OCI-LY3 (cell line): Measurements from ENCODE around the gene GSE1.

Experiments
- H2AFZ ChIP-seq: fragments of 200-600, 300-600 bp; shearing (Covaris generic); 2 replicates; pipeline ENCODE4 v1.6.0; 2014; ENCODE audit warnings: antibody characterized with exemption, low read depth, low read length
- H3K27ac ChIP-seq: fragments of 200-600, 300-600 bp; sonication (generic); 2 replicates; pipeline ENCODE4 v1.5.1; 2014; ENCODE audit warnings: mild to moderate bottlenecking, low read length, moderate library complexity, mixed read lengths
- H3K27me3 ChIP-seq: fragments of 200-600, 300-600 bp; sonication (generic); 2 replicates; pipeline ENCODE4 v1.6.1; 2014; ENCODE audit warnings: low read depth, low read length, mixed read lengths
- H3K36me3 ChIP-seq: fragments of 200-600, 300-600 bp; sonication (generic); replicated peaks from 2 replicates; pipeline ENCODE3; 2014; ENCODE audit warnings: low read depth, low read length, mixed read lengths
- H3K4me1 ChIP-seq: fragments of 300-600, 200-600 bp; sonication (generic); 2 replicates; pipeline ENCODE4 v1.6.1; 2014; ENCODE audit warnings: low read length, mixed read lengths
- H3K4me2 ChIP-seq: fragments of 200-600, 300-600 bp; sonication (generic); 2 replicates; pipeline ENCODE4 v1.6.1; 2014; ENCODE audit warnings: low read length, mixed read lengths
- H3K4me3 ChIP-seq: fragments of 300-600, 200-600 bp; sonication (generic); 2 replicates; pipeline ENCODE4 v1.5.1; 2014; ENCODE audit warnings: antibody characterized with exemption, mild to moderate bottlenecking, low read length, moderate library complexity
- H3K79me2 ChIP-seq: fragments of 300-600, 200-600 bp; shearing (Covaris generic); 2 replicates; pipeline ENCODE4 v1.6.1; 2014; ENCODE audit warnings: mild to moderate bottlenecking, low read length, mixed read lengths
- H3K9ac ChIP-seq: fragments of 300-600, 200-600 bp; shearing (Covaris generic); 2 replicates; pipeline ENCODE4 v1.6.0; 2014; ENCODE audit warnings: mild to moderate bottlenecking, low read length, moderate library complexity
- H3K9me3 ChIP-seq: fragments of 200-600, 300-600 bp; shearing (Covaris generic); 2 replicates; pipeline ENCODE4 v1.6.1; 2014; ENCODE audit warnings: low read length, mixed read lengths; ENCODE audit not compliant: insufficient read depth
- H4K20me1 ChIP-seq: fragments of 200-600, 300-600 bp; sonication (generic); 2 replicates; pipeline ENCODE4 v1.6.1; 2016; ENCODE audit warnings: low read length, mixed read lengths; ENCODE audit not compliant: insufficient read depth
- EZH2phosphoT487 ChIP-seq: fragments of 200-600 bp; shearing (Covaris generic); IDR thresholded peaks from 2 replicates; pipeline ENCODE4 v1.6.1; 2018; ENCODE audit warnings: antibody characterized with exemption, mixed run types, low read depth
- TF ChIP-seq, protein P1 (sequence below): fragments of 200-600, 300-600 bp; sonication (generic); IDR thresholded peaks from 2 replicates; pipeline ENCODE4 v1.5.1; 2014; ENCODE audit warnings: antibody characterized with exemption, low read length, low read depth

Gene GSE1

DNA sequence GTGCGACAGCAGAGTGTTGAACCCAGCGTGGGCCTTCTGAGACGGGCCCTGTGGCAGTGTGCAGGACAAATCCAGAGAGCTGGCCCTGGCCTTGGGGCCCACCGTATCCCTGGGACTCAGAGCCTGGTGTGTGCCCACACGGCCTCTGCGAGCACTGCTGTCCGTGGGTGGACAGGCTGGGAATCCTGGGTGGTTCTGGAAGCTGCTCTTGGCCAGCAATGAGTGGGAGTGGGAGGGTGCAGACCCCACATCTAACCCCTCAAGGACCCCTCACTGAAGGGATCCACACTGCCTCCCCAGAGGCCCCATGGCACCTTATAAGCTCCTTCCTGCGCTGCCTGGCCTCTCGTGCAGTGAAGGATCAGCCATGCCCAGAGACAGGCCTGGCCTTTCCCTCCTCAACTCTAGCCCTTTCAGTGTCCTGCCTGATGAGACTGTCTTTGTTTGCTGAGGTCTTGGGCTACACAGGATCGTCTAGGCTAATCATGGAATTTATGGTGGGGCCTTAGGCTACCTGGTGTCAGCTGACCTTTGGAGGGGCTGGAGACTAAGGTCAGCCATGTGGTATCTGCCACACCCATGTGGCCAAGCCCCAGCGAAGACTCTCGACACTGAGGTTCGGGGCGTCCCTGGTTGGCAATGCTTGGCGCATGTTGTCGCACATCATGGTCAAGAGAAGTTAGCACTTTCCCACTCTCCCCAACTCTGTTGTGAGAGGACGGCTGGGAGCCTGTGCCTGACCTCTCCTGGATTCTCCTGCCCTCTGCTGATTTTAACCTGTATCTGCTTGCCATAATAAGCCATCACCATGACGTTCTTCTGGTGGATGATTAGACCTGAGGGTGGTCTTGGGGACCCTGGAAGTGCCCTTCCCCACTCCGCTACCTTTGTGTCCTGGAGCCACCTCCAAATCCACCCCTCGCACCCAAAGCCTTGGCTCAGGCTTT is 92.1 kb downstream of the GSE1 start:
- TF ChIP-seq, protein P1, sequence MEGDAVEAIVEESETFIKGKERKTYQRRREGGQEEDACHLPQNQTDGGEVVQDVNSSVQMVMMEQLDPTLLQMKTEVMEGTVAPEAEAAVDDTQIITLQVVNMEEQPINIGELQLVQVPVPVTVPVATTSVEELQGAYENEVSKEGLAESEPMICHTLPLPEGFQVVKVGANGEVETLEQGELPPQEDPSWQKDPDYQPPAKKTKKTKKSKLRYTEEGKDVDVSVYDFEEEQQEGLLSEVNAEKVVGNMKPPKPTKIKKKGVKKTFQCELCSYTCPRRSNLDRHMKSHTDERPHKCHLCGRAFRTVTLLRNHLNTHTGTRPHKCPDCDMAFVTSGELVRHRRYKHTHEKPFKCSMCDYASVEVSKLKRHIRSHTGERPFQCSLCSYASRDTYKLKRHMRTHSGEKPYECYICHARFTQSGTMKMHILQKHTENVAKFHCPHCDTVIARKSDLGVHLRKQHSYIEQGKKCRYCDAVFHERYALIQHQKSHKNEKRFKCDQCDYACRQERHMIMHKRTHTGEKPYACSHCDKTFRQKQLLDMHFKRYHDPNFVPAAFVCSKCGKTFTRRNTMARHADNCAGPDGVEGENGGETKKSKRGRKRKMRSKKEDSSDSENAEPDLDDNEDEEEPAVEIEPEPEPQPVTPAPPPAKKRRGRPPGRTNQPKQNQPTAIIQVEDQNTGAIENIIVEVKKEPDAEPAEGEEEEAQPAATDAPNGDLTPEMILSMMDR: no peak
- no peak for TF ChIP-seq EZH2phosphoT487
- H3K79me2 ChIP-seq: no peaks in the 10 kb centered on the region
- H3K36me3 ChIP-seq: no peaks in the 10 kb centered on the region
- no peak overlapping the region for H3K4me2 ChIP-seq
- no peaks in the 10 kb centered on the region for H4K20me1 ChIP-seq
- H3K27me3 ChIP-seq: peaks cover 6% of the 10 kb centered on the region; the same call in 1 of the 2 replicates
- no peaks in the 10 kb centered on the region for H3K9me3 ChIP-seq
- no peak overlapping the region for H3K27ac ChIP-seq
- H3K9ac ChIP-seq: no peak overlapping the region
- no peak overlapping the region for H2AFZ ChIP-seq
- H3K4me3 ChIP-seq: no peak overlapping the region
- no peaks in the 10 kb centered on the region for H3K4me1 ChIP-seq

DNA sequence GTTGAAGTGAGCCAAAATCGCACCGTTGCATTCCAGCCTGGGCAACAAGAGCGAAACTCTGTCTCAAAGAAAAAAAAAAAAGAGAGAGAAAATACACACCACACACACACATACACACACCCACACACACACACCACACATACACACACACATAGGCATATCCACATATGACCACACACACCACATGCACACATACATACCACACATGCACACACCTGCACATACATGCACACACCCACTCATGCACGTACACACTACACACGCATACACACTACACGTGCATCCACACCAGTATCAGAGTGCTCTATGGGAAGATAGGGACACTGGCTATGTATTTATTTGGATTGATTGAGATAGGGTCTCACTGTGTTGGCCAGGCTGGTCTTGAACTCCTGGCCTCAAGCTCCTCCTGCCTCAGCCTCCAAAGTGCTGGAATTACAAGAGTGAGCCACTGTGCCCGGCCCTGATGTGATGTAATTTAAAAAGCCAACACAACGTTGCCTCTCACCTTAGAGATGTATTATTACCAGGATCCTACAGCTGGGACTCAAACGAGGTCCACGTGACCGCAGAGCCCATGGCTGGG is 93.4 kb downstream of the GSE1 start:
- Histone ChIP-seq H3K9me3 (no peaks in the 10 kb centered on the region), H2AFZ (no peak overlapping the region), H3K27ac (no peak overlapping the region), H3K4me2 (no peak overlapping the region), H3K79me2 (no peaks in the 10 kb centered on the region), H3K27me3 (peaks cover 4% of the 10 kb centered on the region; the same call in 1 of the 2 replicates), H3K36me3 (no peaks in the 10 kb centered on the region), H4K20me1 (no peaks in the 10 kb centered on the region), H3K4me3 (no peak overlapping the region), H3K9ac (no peak overlapping the region), H3K4me1 (no peaks in the 10 kb centered on the region)
- TF ChIP-seq EZH2phosphoT487: no peak
- TF ChIP-seq, protein P1: no peak

DNA sequence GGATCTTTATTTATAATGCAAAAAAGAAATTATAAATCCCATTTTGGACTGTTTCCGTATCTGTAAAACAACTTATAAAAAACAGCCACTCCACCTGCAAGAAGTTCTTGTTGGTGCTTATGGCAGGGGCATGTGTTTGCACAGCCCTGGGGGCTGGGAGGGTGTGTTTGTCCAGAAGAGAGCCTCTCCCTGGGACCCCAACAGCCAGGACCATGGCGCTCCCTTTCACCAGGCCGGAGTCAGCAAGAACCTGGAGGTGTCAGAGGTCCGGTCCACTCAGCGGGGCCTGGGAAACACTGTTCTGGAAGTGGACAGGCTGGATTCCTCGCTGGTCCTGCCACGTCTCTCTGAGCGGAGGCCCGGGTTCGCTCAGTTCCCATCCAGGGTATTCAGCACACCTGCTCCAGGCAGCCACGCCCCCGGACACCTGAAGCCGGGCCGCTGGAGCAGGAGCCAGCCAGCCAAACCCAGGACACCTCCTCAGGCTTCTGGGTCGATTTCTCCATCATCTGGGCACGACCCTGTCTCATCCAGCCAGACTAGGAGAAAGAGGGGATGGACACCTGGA is 94.5 kb downstream of the GSE1 start:
- no peak overlapping the region for H2AFZ ChIP-seq
- TF ChIP-seq, protein P1: no peak
- TF ChIP-seq EZH2phosphoT487: no peak

DNA sequence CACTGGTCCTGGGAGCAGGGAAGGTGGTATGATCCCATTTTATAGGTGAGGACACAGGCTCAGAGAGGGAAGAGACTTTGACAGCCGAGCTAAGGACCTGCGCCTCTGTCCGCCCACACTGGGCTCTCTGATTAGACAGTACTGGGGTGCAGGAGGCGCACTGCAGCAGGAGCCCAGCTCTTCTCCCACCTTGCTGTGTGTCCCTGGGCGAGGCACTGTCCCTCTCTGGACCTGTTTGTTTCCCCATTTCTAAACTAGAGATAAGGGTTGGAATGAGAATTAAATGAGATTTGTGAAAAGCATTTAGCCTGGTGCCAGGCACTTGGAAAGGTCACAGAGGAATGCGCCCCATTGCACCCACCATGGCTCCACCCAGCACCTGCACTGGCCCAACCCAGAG is 95.2 kb downstream of the GSE1 start:
- Histone ChIP-seq H3K4me2 (no peak overlapping the region), H3K4me3 (no peak overlapping the region), H3K27ac (no peak overlapping the region), H3K9me3 (no peaks in the 10 kb centered on the region), H3K36me3 (no peaks in the 10 kb centered on the region), H4K20me1 (no peaks in the 10 kb centered on the region), H3K9ac (no peak overlapping the region), H2AFZ (no peak overlapping the region), H3K27me3 (peaks cover 9% of the 10 kb centered on the region; the same call in 1 of the 2 replicates), H3K79me2 (no peaks in the 10 kb centered on the region), H3K4me1 (no peaks in the 10 kb centered on the region)
- no peak for TF ChIP-seq EZH2phosphoT487
- TF ChIP-seq, protein P1: no peak

More for the DNA sequence above, 94.5 kb downstream of the GSE1 start:
- Histone ChIP-seq H3K9me3 (no peaks in the 10 kb centered on the region), H3K27me3 (peaks cover 9% of the 10 kb centered on the region; the same call in 1 of the 2 replicates), H3K36me3 (no peaks in the 10 kb centered on the region), H3K4me2 (no peak overlapping the region), H3K4me1 (no peaks in the 10 kb centered on the region), H3K9ac (no peak overlapping the region), H3K79me2 (no peaks in the 10 kb centered on the region), H4K20me1 (no peaks in the 10 kb centered on the region), H3K4me3 (no peak overlapping the region), H3K27ac (no peak overlapping the region)
